Psoas muscle (tissue), 8 donors: ENCODE measurements around the gene AOPEP. TPM values are rescaled to one million over a fixed set of nuclear protein-coding genes. Genes with fewer than 3 reads are reported as not detected.
A peak's percentile ranks its signal among the peaks of the same experiment; 100 is the strongest.

ENCODE experiments used
- ATAC-seq, 4 donors: fragments of 200-7000 bp; cut with Tn5 transposase; one replicate each; pipeline ENCODE4 v1.9.1; 2020; ENCODE audit warnings: moderate library complexity in 3 of 4, mild to moderate bottlenecking in 2 of 4
- DNase-seq, 2 donors: peaks; one replicate each; pipeline ENCODE4 v3.0.0-alpha.2; 2020
- H3K27ac ChIP-seq: fragments of 200-600 bp; one replicate; pipeline ENCODE4 v1.8.0; 2022
- H3K27me3 ChIP-seq, 3 donors: fragments of 200-600 bp in 1 of 3; one replicate each; pipeline versions ENCODE4 v1.6.1 to v1.8.0; 2013 to 2022; ENCODE audit warnings: low read length in 2 of 3, mild to moderate bottlenecking in 2 of 3, moderate library complexity in 1 of 3; ENCODE audit not compliant: insufficient read depth in 3 of 3
- H3K36me3 ChIP-seq, 2 donors: fragments of 200-600 bp in 1 of 2; one replicate each; pipeline versions ENCODE4 v1.6.1 to v1.8.0; 2013 to 2022; ENCODE audit warnings: low read depth in 1 of 2, mild to moderate bottlenecking in 1 of 2, moderate library complexity in 1 of 2; ENCODE audit not compliant: insufficient read depth in 1 of 2
- H3K4me1 ChIP-seq: fragments of 200-600 bp; one replicate; pipeline ENCODE4 v1.8.0; 2022
- H3K4me3 ChIP-seq: fragments of 200-600 bp; one replicate; pipeline ENCODE4 v1.8.0; 2022; ENCODE audit warnings: mild to moderate bottlenecking
- H3K9me3 ChIP-seq: fragments of 200-600 bp; one replicate; pipeline ENCODE4 v1.8.0; 2022
- CTCF ChIP-seq: fragments of 200-600 bp; IDR thresholded peaks from one replicate; pipeline ENCODE4 v1.8.0; 2022; ENCODE audit warnings: antibody characterized with exemption
- WGBS, 3 donors: extraction: QIAGEN DNeasy Blood & Tissue Kit; methylation state at CpG; one replicate each; pipeline versions ENCODE4 v1.1.6 to v1.1.7; 2013; 5-methylcytosine and 5-hydroxymethylcytosine counted together
- intact Hi-C, 2 donors: fragments of 100-400 bp; cut with DNase I; formaldehyde crosslinking; loops; one replicate each; pipeline versions ENCODE4 v1.11.0 to v1.14.2; 2022
- polyA plus RNA-seq, 3 donors: library from polyadenylated mRNA; stranded (reverse); fragments of 200-250 nt; gene quantifications; one replicate each; pipeline ENCODE4 v1.2.3, GENCODE V29; 2013
- total RNA-seq, 4 donors: library from RNA; stranded (reverse); fragmentation: NEBNext Ultra II Directional in 2 of 4; extraction: Animal tissue kit (Norgen Biotek cat#: 25700) in 2 of 4; gene quantifications; one replicate each; pipeline versions ENCODE4 v1.2.1 to v1.2.4, GENCODE V29; 2021 to 2023
- donor health status: healthy with polysubstance abuse.
- donor health status: DM: no; HTN: no; CAD: no; lungs with moderate emphysema.
- donor health status: Bipolar disorder and iron deficiency.
- donor health status: healthy.
- donor health status: DM: yes; HTN: yes; CAD: no.
- donor health status: DM: no; HTN: no; CAD: no.
- donor health status: DM: no; HTN: no; CAD: no.
- donor health status: DM: yes; HTN: yes; CAD: no.

Gene AOPEP
- total and polyA plus RNA-seq, 7 donors: 46.4 to 96.9 (median 78.6) TPM

DNA sequence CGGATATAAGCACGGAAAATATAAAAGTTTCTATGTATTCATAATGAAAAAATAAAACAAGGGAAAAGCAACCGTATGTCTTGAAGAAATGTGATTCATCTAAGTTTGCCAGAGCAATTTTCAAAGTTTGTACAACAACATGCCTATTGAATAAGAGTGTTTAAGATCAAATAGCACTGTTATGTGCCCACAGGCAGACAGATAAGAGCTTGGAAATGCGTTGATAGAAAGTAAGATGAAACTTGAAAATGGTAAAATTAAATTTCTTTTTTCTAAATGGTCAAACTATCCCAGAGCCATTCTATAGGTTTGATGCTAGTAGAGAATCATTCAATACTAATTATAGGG, 401.7 kb downstream of the AOPEP start:
- DNase-seq (no peak), ATAC-seq (no peak)
- Histone ChIP-seq H3K27me3 (no peaks in the 10 kb centered on the region), H3K4me3 (no peak overlapping the region), H3K27ac (no peak overlapping the region), H3K4me1 (peaks cover 5% of the 10 kb centered on the region), H3K9me3 (no peaks in the 10 kb centered on the region), H3K36me3 (no peaks in the 10 kb centered on the region)
- intact Hi-C loops: loop anchor here in 1 of 2 donors (2.0 to 5.0 kb wide), 2 partner anchors 346 to 447 kb away; no protein-coding TSS in a partner anchor
- 78 to 89% (median 79%) methylated on average over 4 of the region's 4 CpGs for WGBS, 3 donors
- TF ChIP-seq CTCF: no peak

DNA sequence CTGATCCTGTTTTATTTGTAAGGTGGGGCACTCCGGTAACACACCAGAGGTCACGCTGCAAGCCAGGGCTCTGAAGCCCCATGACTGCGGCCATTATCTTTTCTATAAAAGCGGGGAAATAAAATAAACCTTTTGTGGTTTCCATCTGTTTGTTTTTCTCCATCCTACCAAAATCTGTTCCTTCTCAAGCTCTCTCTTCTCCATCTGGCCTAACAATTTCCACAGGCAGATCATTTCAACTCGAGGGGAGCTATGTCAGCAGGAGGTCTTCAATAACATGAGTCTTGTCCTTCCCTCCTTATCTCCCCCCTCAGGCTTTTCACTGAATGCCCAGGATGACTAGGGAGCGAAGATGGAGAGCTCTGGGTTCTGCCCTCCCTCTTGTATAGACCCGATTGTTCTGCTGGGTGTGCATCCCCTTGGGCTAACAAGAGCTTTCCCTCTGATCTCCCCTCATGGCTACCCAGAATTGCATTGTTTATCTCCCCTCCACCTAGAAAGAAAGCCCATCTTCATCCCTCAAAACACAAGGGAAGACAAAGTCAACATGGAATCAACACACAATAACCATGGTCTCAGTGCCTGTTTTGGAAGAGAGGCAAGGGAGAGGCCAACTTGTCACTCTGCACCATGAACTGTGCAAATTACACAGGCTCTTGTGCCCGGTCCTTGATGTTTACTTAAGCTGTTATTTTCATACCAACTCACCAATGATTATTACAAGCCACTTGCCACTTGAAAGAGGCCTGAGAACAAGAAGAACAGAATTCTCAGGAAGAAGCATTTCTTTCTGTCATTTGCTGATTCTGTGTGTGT, 403.2 kb downstream of the AOPEP start:
- no peaks in the 10 kb centered on the region for H3K9me3 ChIP-seq
- H3K36me3 ChIP-seq: no peaks in the 10 kb centered on the region
- no peak overlapping the region for H3K27ac ChIP-seq
- 84 to 89% (median 86%) methylated on average over 8 of the region's 8 CpGs for WGBS, 3 donors
- H3K27me3 ChIP-seq: no peaks in the 10 kb centered on the region
- intact Hi-C loops: loop anchor here (2.0 to 5.0 kb wide), 3 partner anchors 347 to 449 kb away; no protein-coding TSS in a partner anchor
- TF ChIP-seq CTCF: no peak
- no peak overlapping the region for H3K4me3 ChIP-seq
- H3K4me1 ChIP-seq: peaks cover 5% of the 10 kb centered on the region
- no peak for DNase-seq
- no peak for ATAC-seq

- Histone ChIP-seq H3K4me1 (peaks cover 5% of the 10 kb centered on the region), H3K27ac (no peak overlapping the region), H3K36me3 (no peaks in the 10 kb centered on the region), H3K27me3 (no peaks in the 10 kb centered on the region), H3K4me3 (no peak overlapping the region), H3K9me3 (no peaks in the 10 kb centered on the region)
- DNase-seq (no peak), ATAC-seq (no peak)
- intact Hi-C loops: loop anchor here in 1 of 2 donors (2.0 kb wide), 1 partner anchor 348 kb away; no protein-coding TSS in a partner anchor
- TF ChIP-seq CTCF: no peak
- 83 to 90% (median 88%) methylated on average over 5 of the region's 5 CpGs for WGBS, 3 donors
These were observed 404.0 kb downstream of the AOPEP start for GRCh38 chr9:95130484-95130883.

GRCh38 chr9:95131023-95131943, 404.8 kb downstream of the AOPEP start:
- peak; percentile 51 to 66 for DNase-seq
- Histone ChIP-seq H3K4me3 (no peak overlapping the region), H3K4me1 (peaks cover 5% of the 10 kb centered on the region), H3K27me3 (no peaks in the 10 kb centered on the region), H3K9me3 (no peaks in the 10 kb centered on the region), H3K27ac (no peak overlapping the region), H3K36me3 (no peaks in the 10 kb centered on the region)
- peak; percentile 49 to 72 (median 62) for ATAC-seq
- 23 to 34% (median 27%) methylated on average over 7 of the region's 7 CpGs for WGBS, 3 donors
- peak; percentile 81 for TF ChIP-seq CTCF
- intact Hi-C loops: loop anchor here in 1 of 2 donors (1.0 to 2.0 kb wide), 2 partner anchors 348 to 450 kb away; no protein-coding TSS in a partner anchor
